RWPE1 (cell line): ENCODE measurements around the gene DNAJC12.
"Not testable (repeated sequence)": the region's sequence is repeated elsewhere in the genome, so short reads cannot be mapped to it uniquely, and the experiment has no call there.

ENCODE experiments used
- CTCF ChIA-PET: fragments of 350-600 bp; sonication (Branson Sonifier 250); formaldehyde crosslinking; extraction: SDS; loops from one replicate; lab custom pipeline; 2021; lab: Yijun Ruan, JAX
- POLR2A ChIA-PET: fragments of 400-600 bp; formaldehyde crosslinking; extraction: SDS; loops from one replicate; lab custom pipeline; 2020; ENCODE audit warnings: antibody characterized with exemption; ENCODE audit not compliant: low non-redundant PET; lab: Yijun Ruan, JAX
- DNase-seq: peaks from one replicate; pipeline ENCODE4 v3.0.0; 2012; ENCODE audit warnings: low spot score
- H3K27ac ChIP-seq: fragments of 450-650 bp; 2 replicates; pipeline ENCODE4 v1.5.1; 2017
- CTCF ChIP-seq: fragments of 450-650 bp; conservative IDR thresholded peaks from 2 replicates; pipeline ENCODE4 v1.5.1; 2017; ENCODE audit warnings: low read depth, mild to moderate bottlenecking

The DNAJC12 gene

GRCh38 chr10:67780759-67781538 lies 57.0 kb downstream of the DNAJC12 start:
- H3K27ac ChIP-seq, result no peak overlapping the region
- TF ChIP-seq CTCF, result no peak
- ChIA-PET POLR2A (no interaction called here), CTCF (interaction anchor here (0.6 to 5.2 kb wide), 7 partner anchors 37 to 260 kb away, joined by 3 to 92 read pairs (median 3); partner anchors contain the start of gene CTNNA3)
- DNase-seq, result no peak

GRCh38 chr10:67780204-67780621 lies 57.8 kb downstream of the DNAJC12 start:
- POLR2A ChIA-PET, H3K27ac ChIP-seq, DNase-seq: not testable (repeated sequence)
- CTCF ChIA-PET, result interaction anchor here (0.6 to 5.2 kb wide), 18 partner anchors 9 to 1077 kb away, joined by 3 to 92 read pairs (median 4); partner anchors contain the start of gene CTNNA3
- TF ChIP-seq CTCF, result peak; percentile 38; the same call in 1 of the 2 replicates

- CTCF ChIA-PET, result interaction anchor here (0.5 to 5.2 kb wide), 29 partner anchors 8 to 1529 kb away, joined by 3 to 92 read pairs (median 3); partner anchors contain the start of gene CTNNA3
- POLR2A ChIA-PET, result no interaction called here
- peak; percentile 78 for TF ChIP-seq CTCF
- H3K27ac ChIP-seq, result no peak overlapping the region
- peak; percentile 67 for DNase-seq
These were observed 58.4 kb downstream of the DNAJC12 start for GRCh38 chr10:67779465-67780203.

- no peak overlapping the region for H3K27ac ChIP-seq
- ChIA-PET CTCF (interaction anchor here (1.6 to 5.2 kb wide), 2 partner anchors 10 to 79 kb away, joined by 5 to 92 read pairs; partner anchors contain the start of gene CTNNA3), POLR2A (no interaction called here)
These were observed 61.6 kb downstream of the DNAJC12 start for GRCh38 chr10:67776371-67776770.

GRCh38 chr10:67775279-67775678 lies 62.7 kb downstream of the DNAJC12 start:
- ChIA-PET CTCF (no interaction called here), POLR2A (no interaction called here)
- no peak for TF ChIP-seq CTCF
- H3K27ac ChIP-seq, result no peak overlapping the region
- DNase-seq, result no peak

More at GRCh38 chr10:67776371-67776770, 61.6 kb downstream of the DNAJC12 start:
- no peak for DNase-seq
- TF ChIP-seq CTCF, result no peak

- H3K27ac ChIP-seq, result no peak overlapping the region
- ChIA-PET POLR2A (interaction anchor here (0.6 kb wide), 1 partner anchor 396 kb away, joined by 4 read pairs; no protein-coding TSS in a partner anchor), CTCF (no interaction called here)
- no peak for DNase-seq
- TF ChIP-seq CTCF, result no peak
These were observed 65.0 kb downstream of the DNAJC12 start for GRCh38 chr10:67772894-67773511.
